ENCODE results near the gene TENM4. TPM values are rescaled to one million over a fixed set of nuclear protein-coding genes. Genes with fewer than 3 reads are reported as not detected.

Gene TENM4
- polyA plus RNA-seq, 1 donor from 2014 or later: 16.8 TPM

GRCh38 chr11:79043726-79044125 is 397.1 kb downstream of the TENM4 start:
- Histone ChIP-seq H3K9me2 (ENCODE audit: insufficient read depth, low read length) (no peaks in the 10 kb centered on the region), H3K4me2 (ENCODE audit: low read length) (no peak overlapping the region), H3K9ac (ENCODE audit: low read length) (no peak overlapping the region), H3F3A (ENCODE audit: insufficient read depth, low read length, poor library complexity, severe bottlenecking) (no peaks in the 10 kb centered on the region), H3K9me3 (ENCODE audit: low read length) (no peaks in the 10 kb centered on the region), H4K20me1 (ENCODE audit: insufficient read depth) (no peaks in the 10 kb centered on the region), H3K36me3 (ENCODE audit: insufficient read depth, low read length) (no peaks in the 10 kb centered on the region), H3K4me3 (ENCODE audit: low read length) (no peak overlapping the region), H3K79me2 (replicated peaks; ENCODE audit: insufficient read depth, low read length) (no peaks in the 10 kb centered on the region), H2AFZ (ENCODE audit: low read depth, low read length) (no peak overlapping the region), H3K27me3 (ENCODE audit: insufficient read depth, low read depth, low read length) (no peaks in the 10 kb centered on the region), H3K27ac (ENCODE audit: low read length) (no peak overlapping the region)
- TF ChIP-seq SMC3 (conservative IDR thresholded peaks at IDR 0.05; ENCODE audit: poor library complexity): no peak
- no peak for TF ChIP-seq EZH2 (IDR thresholded peaks at IDR 0.05; ENCODE audit: borderline replicate concordance, insufficient read depth, low read length, poor library complexity, severe bottlenecking)
- no peak for TF ChIP-seq CTCF (IDR thresholded peaks at IDR 0.05; ENCODE audit: poor library complexity, severe bottlenecking)

GRCh38 chr11:79042824-79043223 is 398.0 kb downstream of the TENM4 start:
- Histone ChIP-seq H3K4me2 (ENCODE audit: low read length) (no peak overlapping the region), H3K79me2 (replicated peaks; ENCODE audit: insufficient read depth, low read length) (no peaks in the 10 kb centered on the region), H3K36me3 (ENCODE audit: insufficient read depth, low read length) (no peaks in the 10 kb centered on the region), H3K9ac (ENCODE audit: low read length) (no peak overlapping the region), H2AFZ (ENCODE audit: low read depth, low read length) (no peak overlapping the region), H3K27me3 (ENCODE audit: insufficient read depth, low read depth, low read length) (no peaks in the 10 kb centered on the region), H3F3A (ENCODE audit: insufficient read depth, low read length, poor library complexity, severe bottlenecking) (no peaks in the 10 kb centered on the region), H3K9me3 (ENCODE audit: low read length) (no peaks in the 10 kb centered on the region), H3K4me3 (ENCODE audit: low read length) (no peak overlapping the region), H4K20me1 (ENCODE audit: insufficient read depth) (no peaks in the 10 kb centered on the region), H3K9me2 (ENCODE audit: insufficient read depth, low read length) (no peaks in the 10 kb centered on the region), H3K27ac (ENCODE audit: low read length) (no peak overlapping the region)
- TF ChIP-seq MXI1 (conservative IDR thresholded peaks at IDR 0.05; ENCODE audit: poor library complexity, severe bottlenecking): no peak
- TF ChIP-seq TAF1 (IDR thresholded peaks at IDR 0.05; ENCODE audit: low read depth): no peak

- Histone ChIP-seq H3K27me3 (ENCODE audit: insufficient read depth, low read depth, low read length) (no peaks in the 10 kb centered on the region), H3K9me2 (ENCODE audit: insufficient read depth, low read length) (no peaks in the 10 kb centered on the region), H3K9ac (ENCODE audit: low read length) (no peak overlapping the region), H3K9me3 (ENCODE audit: low read length) (no peaks in the 10 kb centered on the region), H3K36me3 (ENCODE audit: insufficient read depth, low read length) (no peaks in the 10 kb centered on the region), H3K4me3 (ENCODE audit: low read length) (no peak overlapping the region), H3F3A (ENCODE audit: insufficient read depth, low read length, poor library complexity, severe bottlenecking) (no peaks in the 10 kb centered on the region), H2AFZ (ENCODE audit: low read depth, low read length) (no peak overlapping the region), H3K27ac (ENCODE audit: low read length) (no peak overlapping the region), H4K20me1 (ENCODE audit: insufficient read depth) (no peaks in the 10 kb centered on the region), H3K4me2 (ENCODE audit: low read length) (no peak overlapping the region), H3K79me2 (replicated peaks; ENCODE audit: insufficient read depth, low read length) (no peaks in the 10 kb centered on the region)
- TF ChIP-seq REST (IDR thresholded peaks at IDR 0.05; ENCODE audit: borderline replicate concordance) (no peak), MXI1 (conservative IDR thresholded peaks at IDR 0.05; ENCODE audit: poor library complexity, severe bottlenecking) (no peak), SMC3 (conservative IDR thresholded peaks at IDR 0.05; ENCODE audit: poor library complexity) (no peak), TAF1 (IDR thresholded peaks at IDR 0.05; ENCODE audit: low read depth) (no peak), EP300 (conservative IDR thresholded peaks at IDR 0.05; ENCODE audit: poor library complexity, severe bottlenecking) (no peak), RAD21 (conservative IDR thresholded peaks at IDR 0.05) (no peak), EZH2 (IDR thresholded peaks at IDR 0.05; ENCODE audit: borderline replicate concordance, insufficient read depth, low read length, poor library complexity, severe bottlenecking) (no peak)
Observed at GRCh38 chr11:79040348-79040747, 400.5 kb downstream of the TENM4 start.
